NCI-H2029 treated with DMSO at 0.1 percent for 48 hours (cell line): Measurements from ENCODE around the gene ADARB1.

Experiments used
- DNase-seq: peaks from one replicate; lab custom pipeline; 2025; lab: John Stamatoyannopoulos, UW

ADARB1 gene

DNA sequence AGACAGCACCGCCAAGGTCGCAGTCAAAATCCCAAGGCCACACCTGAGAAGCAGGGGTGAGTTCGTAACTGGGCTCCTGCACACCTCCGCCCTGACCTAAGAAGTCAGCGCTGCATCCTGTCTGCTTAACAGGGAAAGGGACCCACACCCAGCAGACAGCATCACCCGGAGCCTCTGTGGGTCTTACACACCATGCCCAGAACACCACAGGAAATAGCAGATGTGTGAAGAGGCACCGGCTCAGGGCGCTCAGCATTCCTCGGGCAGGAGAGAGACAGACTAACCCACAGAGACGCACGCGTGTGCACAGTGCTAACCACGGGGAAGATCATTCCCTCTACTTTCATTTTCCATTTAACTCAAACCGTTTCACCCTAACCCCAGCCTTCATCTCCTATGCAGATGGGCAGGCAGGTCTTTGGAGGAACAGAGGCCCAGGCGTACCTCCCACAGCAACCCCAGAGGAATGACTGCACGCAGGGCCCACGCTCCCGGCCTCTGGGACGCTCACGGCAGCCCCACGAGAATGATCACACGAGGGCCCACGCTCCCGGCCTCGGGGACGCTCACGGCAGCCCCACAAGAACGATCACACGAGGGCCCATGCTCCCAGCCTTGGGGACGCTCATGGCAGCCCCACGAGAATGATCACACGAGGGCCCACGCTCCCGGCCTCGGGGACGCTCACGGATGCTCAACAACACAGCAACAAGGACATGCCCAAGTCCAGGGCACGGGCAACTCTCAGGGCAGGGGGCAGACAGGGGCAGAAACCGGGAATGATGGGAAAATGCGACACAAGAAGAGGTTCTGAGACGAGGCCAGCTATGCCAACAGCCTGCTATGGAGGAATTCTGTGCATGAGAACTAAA, 192.4 kb downstream of the ADARB1 start:
- no peak for DNase-seq

- DNase-seq = no peak
Observed at GRCh38 chr21:45267390-45267760, 193.0 kb downstream of the ADARB1 start.

DNA sequence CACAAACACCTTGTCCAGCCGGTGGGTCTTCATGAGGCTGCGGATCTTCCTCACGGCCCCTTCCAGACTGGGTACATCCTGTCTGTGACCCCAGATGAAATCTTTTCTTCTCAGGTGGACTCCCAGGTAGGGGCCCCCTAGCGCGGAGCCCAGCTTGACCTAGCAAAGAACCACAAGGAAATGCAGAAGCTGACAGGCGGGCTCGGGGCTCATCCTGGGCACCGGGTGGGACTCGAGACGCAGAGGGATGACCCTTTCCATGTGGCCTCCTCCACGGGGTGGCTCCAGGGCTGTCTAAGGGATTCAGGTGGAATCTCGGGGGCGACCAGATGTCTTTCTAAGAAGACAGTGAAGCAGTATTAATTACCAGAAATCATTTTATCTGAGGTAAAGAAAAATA, 195.5 kb downstream of the ADARB1 start:
- no peak for DNase-seq

DNA sequence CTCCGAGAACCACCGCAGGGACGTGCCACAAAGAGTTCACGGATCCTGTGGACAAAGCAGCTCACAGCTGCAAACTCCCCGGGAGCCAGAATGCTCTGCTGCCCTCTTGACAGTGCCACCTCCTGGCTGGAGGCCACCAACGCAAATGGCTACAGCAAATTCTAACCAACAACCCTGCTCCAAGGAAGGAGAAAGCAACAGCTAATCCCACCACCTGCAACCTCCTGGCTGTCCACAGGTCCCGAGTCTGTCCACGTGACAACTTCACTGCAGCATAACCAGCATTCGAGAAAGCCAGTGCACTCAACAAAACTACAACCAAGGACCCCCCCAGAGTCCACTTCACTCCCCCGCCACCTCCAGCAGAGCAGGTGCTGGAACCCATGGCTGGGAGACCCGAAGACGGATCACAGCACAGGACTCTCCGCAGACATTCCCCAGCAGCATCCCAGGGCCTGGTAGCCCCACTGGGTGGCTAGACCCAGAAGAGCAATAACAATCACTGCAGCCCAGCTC, 196.0 kb downstream of the ADARB1 start:
- no peak for DNase-seq
